A549 (cell line): ENCODE measurements around the gene NOS1AP. TPM values are rescaled to one million over a fixed set of nuclear protein-coding genes. Genes with fewer than 3 reads are reported as not detected.

Experiments used
- ATAC-seq, 2 experiments: fragments of 200-7000 bp in 1 of 2; fragments of >200 bp in 1 of 2; cut with Nextera tagmentation in 1 of 2; cut with Tn5 transposase in 1 of 2; 3 replicates each; pipeline versions ENCODE4 v1.8.0 to v1.9.1; 2018 to 2020; ENCODE audit warnings: mild to moderate bottlenecking in 1 of 2, moderate library complexity in 1 of 2
- CTCF ChIA-PET: fragments of 300-600 bp; sonication (Branson Sonifier 250); formaldehyde crosslinking; extraction: SDS; loops from one replicate; lab custom pipeline; 2021; ENCODE audit warnings: antibody characterized with exemption, inconsistent platforms; lab: Yijun Ruan, JAX
- POLR2A ChIA-PET: fragments of 350-600 bp; formaldehyde crosslinking; extraction: SDS; loops from one replicate; lab custom pipeline; 2021; ENCODE audit warnings: antibody characterized with exemption, inconsistent platforms; lab: Yijun Ruan, JAX
- DNase-seq, 2 experiments: peaks; one replicate each; pipeline versions ENCODE4 v3.0.0 to v3.0.0-alpha.2; 2011 to 2016; ENCODE audit warnings: low read depth in 1 of 2, low spot score in 1 of 2
- FAIRE-seq: peaks from 2 replicates; lab custom pipeline; 2011; peaks lifted over from hg19 to GRCh38; lab: Jason Lieb, UNC
- H3K27ac ChIP-seq, 2 experiments: fragments of >200 bp; sonication (Bioruptor Twin); formaldehyde crosslinking; 3 replicates each; pipeline ENCODE4 v1.5.1; 2016 to 2017
- H3K4me1 ChIP-seq: fragments of >200 bp; sonication (Bioruptor Twin); formaldehyde crosslinking; 3 replicates; pipeline ENCODE4 v1.6.1; 2016
- H3K4me2 ChIP-seq: fragments of >200 bp; sonication (Bioruptor Twin); formaldehyde crosslinking; 3 replicates; pipeline ENCODE4 v1.6.1; 2016
- H3K4me3 ChIP-seq: fragments of >200 bp; sonication (Bioruptor Twin); formaldehyde crosslinking; 3 replicates; pipeline ENCODE4 v1.5.1; 2016
- H3K9me3 ChIP-seq: fragments of >200 bp; sonication (Bioruptor Twin); formaldehyde crosslinking; 3 replicates; pipeline ENCODE4 v1.6.1; 2016
- CHD4 ChIP-seq: fragments of 200-600 bp; sonication (generic); IDR thresholded peaks from 2 replicates; pipeline ENCODE4 v1.6.1; 2016; ENCODE audit warnings: antibody characterized with exemption, mild to moderate bottlenecking, borderline replicate concordance
- EHMT2 ChIP-seq: fragments of 200-600 bp; sonication (generic); IDR thresholded peaks from 2 replicates; pipeline ENCODE4 v1.6.1; 2016; ENCODE audit warnings: antibody characterized with exemption, low read depth, mild to moderate bottlenecking, moderate library complexity
- FOXS1 ChIP-seq: fragments of 250-450 bp; sonication (Bioruptor Pico); IDR thresholded peaks from 2 replicates; pipeline ENCODE4 v1.5.0; 2020; ENCODE audit warnings: mild to moderate bottlenecking, moderate library complexity
- GATA3 ChIP-seq: IDR thresholded peaks from 2 replicates; pipeline ENCODE4 v1.6.1; 2012; ENCODE audit warnings: borderline replicate concordance
- HEYL ChIP-seq: fragments of 250-450 bp; sonication (Bioruptor Pico); IDR thresholded peaks from 2 replicates; pipeline ENCODE4 v1.8.0; 2021; ENCODE audit warnings: mild to moderate bottlenecking, moderate library complexity
- JUN ChIP-seq, 2 experiments: fragments of >200 bp; sonication (Bioruptor Twin); formaldehyde crosslinking; IDR thresholded peaks; 2 replicates in 1 of 2; 3 replicates in 1 of 2; pipeline ENCODE4 v1.6.1; 2016 to 2017
- KDM1A ChIP-seq: fragments of 200-600 bp; sonication (generic); IDR thresholded peaks from 2 replicates; pipeline ENCODE4 v1.6.1; 2016; ENCODE audit warnings: low read depth, mild to moderate bottlenecking
- MAFK ChIP-seq: fragments of 450-650 bp; IDR thresholded peaks from 2 replicates; pipeline ENCODE4 v1.6.1; 2014; ENCODE audit not compliant: partially characterized antibody
- MYC ChIP-seq: IDR thresholded peaks from 2 replicates; pipeline ENCODE4 v1.6.1; 2012; ENCODE audit warnings: mild to moderate bottlenecking, inconsistent platforms, low read length, improper control_type of control experiment, borderline replicate concordance
- NR3C1 ChIP-seq: fragments of >200 bp; sonication (Bioruptor Twin); formaldehyde crosslinking; IDR thresholded peaks from 3 replicates; pipeline ENCODE4 v1.6.1; 2017
- POLR2AphosphoS2 ChIP-seq: conservative IDR thresholded peaks from 2 replicates; pipeline ENCODE4 v1.6.1; 2012; ENCODE audit warnings: low read length, improper control_type of control experiment, inconsistent platforms
- RAD21 ChIP-seq, 2 experiments: fragments of >200 bp in 1 of 2; sonication (Bioruptor Twin) in 1 of 2; formaldehyde crosslinking in 1 of 2; IDR thresholded peaks in 1 of 2; conservative IDR thresholded peaks in 1 of 2; 2 replicates in 1 of 2; 3 replicates in 1 of 2; pipeline ENCODE4 v1.6.1; 2012 to 2018; ENCODE audit warnings: inconsistent platforms in 1 of 2
- SREBF2 ChIP-seq: fragments of 450-650 bp; IDR thresholded peaks from 2 replicates; pipeline ENCODE4 v1.6.1; 2014; ENCODE audit warnings: mild to moderate bottlenecking, moderate library complexity
- TFCP2L1 ChIP-seq: fragments of 250-450 bp; sonication (Bioruptor Pico); IDR thresholded peaks from 2 replicates; pipeline ENCODE4 v1.5.0; 2021; ENCODE audit warnings: mild to moderate bottlenecking
- ZC3H11A ChIP-seq: fragments of 450-650 bp; IDR thresholded peaks from 2 replicates; pipeline ENCODE4 v1.6.1; 2014; ENCODE audit warnings: antibody characterized with exemption, mild to moderate bottlenecking
- ZNF302 ChIP-seq: fragments of 250-450 bp; sonication (Bioruptor Pico); IDR thresholded peaks from 2 replicates; pipeline ENCODE4 v1.9.0; 2021; ENCODE audit warnings: inconsistent platforms, mild to moderate bottlenecking, moderate library complexity
- WGBS: methylation state at CpG from one replicate; pipeline ENCODE4 v1.1.6; 2017; ENCODE audit errors: missing lambda C conversion rate; 5-methylcytosine and 5-hydroxymethylcytosine counted together
- polyA plus RNA-seq, 4 experiments: library from polyadenylated mRNA; depleted of rRNA in 3 of 4; stranded (reverse); fragments of >200 nt; fragmentation: RNase III in 1 of 4; extraction: RNeasy Plus Mini Kit Qiagen cat#74134 plus additional on column Dnase treatment in 1 of 4; gene quantifications; 2 replicates in 3 of 4; 3 replicates in 1 of 4; pipeline ENCODE4 v1.2.3, GENCODE V29; 2011 to 2017
- TF ChIP-seq, protein P1 (sequence below): IDR thresholded peaks from 2 replicates; pipeline ENCODE4 v1.6.1; 2012
- TF ChIP-seq, protein P2 (sequence below): fragments of 200-600 bp; sonication (generic); IDR thresholded peaks from 2 replicates; pipeline ENCODE4 v1.6.1; 2016; ENCODE audit warnings: antibody characterized with exemption, mild to moderate bottlenecking, moderate library complexity
- TF ChIP-seq, protein P3 (sequence below): fragments of >200 bp; sonication (Bioruptor Twin); formaldehyde crosslinking; IDR thresholded peaks from 3 replicates; pipeline ENCODE4 v1.6.1; 2016
- TF ChIP-seq, protein P4 (sequence below): fragments of 250-450 bp; sonication (Bioruptor Pico); IDR thresholded peaks from 2 replicates; pipeline ENCODE4 v1.5.0; 2021; ENCODE audit warnings: mild to moderate bottlenecking, moderate library complexity, borderline replicate concordance
- TF ChIP-seq, protein P5 (sequence below): fragments of 250-450 bp; sonication (Bioruptor Pico); IDR thresholded peaks from 2 replicates; pipeline ENCODE4 v1.5.0; 2020; ENCODE audit warnings: low read depth, mild to moderate bottlenecking, moderate library complexity
- TF ChIP-seq, protein P6 (sequence below): IDR thresholded peaks from 2 replicates; pipeline ENCODE4 v1.6.1; 2012
- TF ChIP-seq, protein P7 (sequence below): fragments of 450-650 bp; IDR thresholded peaks from 2 replicates; pipeline ENCODE4 v1.6.1; 2014; ENCODE audit warnings: antibody characterized with exemption

Gene NOS1AP
- polyA plus RNA-seq, 2 of the 4 experiments (the other 2 are of a cell fraction) = 0.17 to 0.25 TPM

DNA sequence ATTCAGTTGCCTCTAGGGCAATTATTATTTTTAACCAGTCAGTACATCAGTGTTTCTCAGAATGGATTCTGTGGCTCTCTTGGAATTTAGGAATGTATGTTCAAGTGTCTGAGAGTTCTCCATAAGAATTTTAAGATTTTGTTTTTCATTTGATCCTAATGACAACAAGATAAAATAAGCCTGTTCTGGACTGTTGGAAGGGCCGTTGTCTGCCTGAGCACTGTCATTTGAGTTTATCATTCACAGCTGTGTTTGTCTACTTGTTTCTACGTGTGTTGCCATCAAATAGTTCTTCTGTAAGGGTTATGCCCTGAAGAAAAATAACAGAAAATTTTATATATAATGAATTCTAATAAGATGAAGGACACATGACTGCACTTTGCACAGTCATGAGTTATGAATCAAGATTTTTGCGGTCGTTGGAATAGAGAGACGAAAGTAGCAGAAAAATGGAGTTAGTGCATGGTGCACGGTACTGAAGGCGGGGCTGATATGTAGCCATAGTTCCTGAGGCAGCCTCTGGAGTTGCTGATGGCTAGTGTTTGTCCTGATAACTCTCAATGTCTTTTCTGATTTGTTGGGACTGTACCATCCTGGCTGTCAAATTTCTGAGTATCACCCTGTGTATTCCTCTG is 92.5 kb downstream of the NOS1AP start:
- CTCF ChIA-PET = interaction anchor here (1.6 kb wide), 1 partner anchor 21 kb away, joined by 4 read pairs; no protein-coding TSS in a partner anchor
- POLR2A ChIA-PET = no interaction called here
- no peak for ATAC-seq

DNA sequence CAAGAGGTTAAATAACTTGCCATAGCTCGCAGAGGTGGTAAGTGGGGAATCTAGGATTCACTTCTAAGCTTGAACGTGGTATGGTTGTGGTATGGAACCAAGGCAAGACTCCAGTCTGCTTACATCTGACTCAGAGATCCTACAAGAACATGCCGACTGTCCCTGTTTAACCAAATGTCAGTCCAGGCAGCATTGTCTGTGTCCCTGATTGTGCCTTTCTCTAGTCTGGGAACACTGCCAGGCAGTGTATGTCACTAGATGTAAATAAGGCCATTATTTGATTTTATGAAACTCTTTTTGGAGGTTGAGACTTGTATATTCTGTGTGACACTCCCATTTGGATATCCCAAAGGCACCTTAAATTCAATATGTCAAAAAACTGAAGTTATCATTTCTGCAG is 96.0 kb downstream of the NOS1AP start:
- H3K4me2 ChIP-seq = no peak overlapping the region
- WGBS = 11% methylated on average over 3 of the region's 3 CpGs
- no peak for ATAC-seq

More for the DNA sequence above, 92.5 kb downstream of the NOS1AP start:
- Histone ChIP-seq H3K4me1 (peaks cover 8% of the 10 kb centered on the region; the same call in 1 of the 3 replicates), H3K9me3 (no peaks in the 10 kb centered on the region), H3K4me3 (no peak overlapping the region), H3K4me2 (no peak overlapping the region), H3K27ac (no peak overlapping the region)
- TF ChIP-seq SREBF2 = no peak
- no peak for TF ChIP-seq ZC3H11A
- no peak for TF ChIP-seq KDM1A
- no peak for TF ChIP-seq POLR2AphosphoS2
- TF ChIP-seq, protein P1, sequence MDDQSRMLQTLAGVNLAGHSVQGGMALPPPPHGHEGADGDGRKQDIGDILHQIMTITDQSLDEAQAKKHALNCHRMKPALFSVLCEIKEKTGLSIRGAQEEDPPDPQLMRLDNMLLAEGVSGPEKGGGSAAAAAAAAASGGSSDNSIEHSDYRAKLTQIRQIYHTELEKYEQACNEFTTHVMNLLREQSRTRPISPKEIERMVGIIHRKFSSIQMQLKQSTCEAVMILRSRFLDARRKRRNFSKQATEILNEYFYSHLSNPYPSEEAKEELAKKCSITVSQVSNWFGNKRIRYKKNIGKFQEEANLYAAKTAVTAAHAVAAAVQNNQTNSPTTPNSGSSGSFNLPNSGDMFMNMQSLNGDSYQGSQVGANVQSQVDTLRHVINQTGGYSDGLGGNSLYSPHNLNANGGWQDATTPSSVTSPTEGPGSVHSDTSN = no peak
- no peak for TF ChIP-seq CHD4
- TF ChIP-seq GATA3 = no peak
- FAIRE-seq (no peak), DNase-seq (no peak)
- 45% methylated on average over 7 of the region's 7 CpGs for WGBS

More for the DNA sequence above, 96.0 kb downstream of the NOS1AP start:
- TF ChIP-seq FOXS1 (CRISPR knock-in tag) (no peak), TFCP2L1 (CRISPR knock-in tag) (no peak), RAD21 (conservative IDR thresholded peaks at IDR 0.05 in 1 of 2, IDR thresholded peaks at IDR 0.05 in 1 of 2) (no peak), ZNF302 (no peak), ZC3H11A (no peak), MYC (no peak), HEYL (CRISPR knock-in tag) (no peak), JUN (IDR thresholded peaks at IDR 0.05) (no peak), NR3C1 (no peak), MAFK (no peak), EHMT2 (no peak), POLR2AphosphoS2 (no peak)
- TF ChIP-seq, protein P2, sequence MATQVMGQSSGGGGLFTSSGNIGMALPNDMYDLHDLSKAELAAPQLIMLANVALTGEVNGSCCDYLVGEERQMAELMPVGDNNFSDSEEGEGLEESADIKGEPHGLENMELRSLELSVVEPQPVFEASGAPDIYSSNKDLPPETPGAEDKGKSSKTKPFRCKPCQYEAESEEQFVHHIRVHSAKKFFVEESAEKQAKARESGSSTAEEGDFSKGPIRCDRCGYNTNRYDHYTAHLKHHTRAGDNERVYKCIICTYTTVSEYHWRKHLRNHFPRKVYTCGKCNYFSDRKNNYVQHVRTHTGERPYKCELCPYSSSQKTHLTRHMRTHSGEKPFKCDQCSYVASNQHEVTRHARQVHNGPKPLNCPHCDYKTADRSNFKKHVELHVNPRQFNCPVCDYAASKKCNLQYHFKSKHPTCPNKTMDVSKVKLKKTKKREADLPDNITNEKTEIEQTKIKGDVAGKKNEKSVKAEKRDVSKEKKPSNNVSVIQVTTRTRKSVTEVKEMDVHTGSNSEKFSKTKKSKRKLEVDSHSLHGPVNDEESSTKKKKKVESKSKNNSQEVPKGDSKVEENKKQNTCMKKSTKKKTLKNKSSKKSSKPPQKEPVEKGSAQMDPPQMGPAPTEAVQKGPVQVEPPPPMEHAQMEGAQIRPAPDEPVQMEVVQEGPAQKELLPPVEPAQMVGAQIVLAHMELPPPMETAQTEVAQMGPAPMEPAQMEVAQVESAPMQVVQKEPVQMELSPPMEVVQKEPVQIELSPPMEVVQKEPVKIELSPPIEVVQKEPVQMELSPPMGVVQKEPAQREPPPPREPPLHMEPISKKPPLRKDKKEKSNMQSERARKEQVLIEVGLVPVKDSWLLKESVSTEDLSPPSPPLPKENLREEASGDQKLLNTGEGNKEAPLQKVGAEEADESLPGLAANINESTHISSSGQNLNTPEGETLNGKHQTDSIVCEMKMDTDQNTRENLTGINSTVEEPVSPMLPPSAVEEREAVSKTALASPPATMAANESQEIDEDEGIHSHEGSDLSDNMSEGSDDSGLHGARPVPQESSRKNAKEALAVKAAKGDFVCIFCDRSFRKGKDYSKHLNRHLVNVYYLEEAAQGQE = no peak
- TF ChIP-seq, protein P3, sequence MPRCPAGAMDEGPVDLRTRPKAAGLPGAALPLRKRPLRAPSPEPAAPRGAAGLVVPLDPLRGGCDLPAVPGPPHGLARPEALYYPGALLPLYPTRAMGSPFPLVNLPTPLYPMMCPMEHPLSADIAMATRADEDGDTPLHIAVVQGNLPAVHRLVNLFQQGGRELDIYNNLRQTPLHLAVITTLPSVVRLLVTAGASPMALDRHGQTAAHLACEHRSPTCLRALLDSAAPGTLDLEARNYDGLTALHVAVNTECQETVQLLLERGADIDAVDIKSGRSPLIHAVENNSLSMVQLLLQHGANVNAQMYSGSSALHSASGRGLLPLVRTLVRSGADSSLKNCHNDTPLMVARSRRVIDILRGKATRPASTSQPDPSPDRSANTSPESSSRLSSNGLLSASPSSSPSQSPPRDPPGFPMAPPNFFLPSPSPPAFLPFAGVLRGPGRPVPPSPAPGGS = no peak
- TF ChIP-seq, protein P1 = no peak
- TF ChIP-seq, protein P4, sequence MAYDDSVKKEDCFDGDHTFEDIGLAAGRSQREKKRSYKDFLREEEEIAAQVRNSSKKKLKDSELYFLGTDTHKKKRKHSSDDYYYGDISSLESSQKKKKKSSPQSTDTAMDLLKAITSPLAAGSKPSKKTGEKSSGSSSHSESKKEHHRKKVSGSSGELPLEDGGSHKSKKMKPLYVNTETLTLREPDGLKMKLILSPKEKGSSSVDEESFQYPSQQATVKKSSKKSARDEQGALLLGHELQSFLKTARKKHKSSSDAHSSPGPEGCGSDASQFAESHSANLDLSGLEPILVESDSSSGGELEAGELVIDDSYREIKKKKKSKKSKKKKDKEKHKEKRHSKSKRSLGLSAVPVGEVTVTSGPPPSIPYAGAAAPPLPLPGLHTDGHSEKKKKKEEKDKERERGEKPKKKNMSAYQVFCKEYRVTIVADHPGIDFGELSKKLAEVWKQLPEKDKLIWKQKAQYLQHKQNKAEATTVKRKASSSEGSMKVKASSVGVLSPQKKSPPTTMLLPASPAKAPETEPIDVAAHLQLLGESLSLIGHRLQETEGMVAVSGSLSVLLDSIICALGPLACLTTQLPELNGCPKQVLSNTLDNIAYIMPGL (CRISPR knock-in tag) = no peak
- TF ChIP-seq, protein P5, sequence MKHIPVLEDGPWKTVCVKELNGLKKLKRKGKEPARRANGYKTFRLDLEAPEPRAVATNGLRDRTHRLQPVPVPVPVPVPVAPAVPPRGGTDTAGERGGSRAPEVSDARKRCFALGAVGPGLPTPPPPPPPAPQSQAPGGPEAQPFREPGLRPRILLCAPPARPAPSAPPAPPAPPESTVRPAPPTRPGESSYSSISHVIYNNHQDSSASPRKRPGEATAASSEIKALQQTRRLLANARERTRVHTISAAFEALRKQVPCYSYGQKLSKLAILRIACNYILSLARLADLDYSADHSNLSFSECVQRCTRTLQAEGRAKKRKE = no peak
- TF ChIP-seq, protein P6, sequence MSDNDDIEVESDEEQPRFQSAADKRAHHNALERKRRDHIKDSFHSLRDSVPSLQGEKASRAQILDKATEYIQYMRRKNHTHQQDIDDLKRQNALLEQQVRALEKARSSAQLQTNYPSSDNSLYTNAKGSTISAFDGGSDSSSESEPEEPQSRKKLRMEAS = no peak
- TF ChIP-seq, protein P7, sequence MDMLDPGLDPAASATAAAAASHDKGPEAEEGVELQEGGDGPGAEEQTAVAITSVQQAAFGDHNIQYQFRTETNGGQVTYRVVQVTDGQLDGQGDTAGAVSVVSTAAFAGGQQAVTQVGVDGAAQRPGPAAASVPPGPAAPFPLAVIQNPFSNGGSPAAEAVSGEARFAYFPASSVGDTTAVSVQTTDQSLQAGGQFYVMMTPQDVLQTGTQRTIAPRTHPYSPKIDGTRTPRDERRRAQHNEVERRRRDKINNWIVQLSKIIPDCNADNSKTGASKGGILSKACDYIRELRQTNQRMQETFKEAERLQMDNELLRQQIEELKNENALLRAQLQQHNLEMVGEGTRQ = no peak
- TF ChIP-seq, all 56 proteins: peak for 0
- DNase-seq = no peak
- Histone ChIP-seq H3K4me1 (no peaks in the 10 kb centered on the region), H3K4me3 (no peak overlapping the region), H3K27ac (no peak overlapping the region), H3K9me3 (no peaks in the 10 kb centered on the region)
- ChIA-PET CTCF (interaction anchor here (1.1 kb wide), 1 partner anchor 8 kb away, joined by 3 read pairs; no protein-coding TSS in a partner anchor), POLR2A (no interaction called here)
- FAIRE-seq = no peak
